Nephron progenitor cell (in vitro differentiated cells): Measurements from ENCODE around the gene FAM43B.
"Not testable (repeated sequence)": the region's sequence is repeated elsewhere in the genome, so short reads cannot be mapped to it uniquely, and the experiment has no call there.

Source experiments
- DNase-seq: peaks from one replicate; pipeline ENCODE4 v3.0.0; 2021
- H3K27ac Mint-ChIP-seq: 2 replicates; pipeline ENCODE4 v1.8.0; 2021; ENCODE audit warnings: mild to moderate bottlenecking, moderate library complexity, mixed read lengths
- H3K27me3 Mint-ChIP-seq: 2 replicates; pipeline ENCODE4 v1.8.0; 2021; ENCODE audit warnings: mild to moderate bottlenecking, low read depth, mixed read lengths; ENCODE audit not compliant: poor library complexity
- H3K36me3 Mint-ChIP-seq: 2 replicates; pipeline ENCODE4 v1.8.0; 2021; ENCODE audit warnings: low read depth, mixed read lengths
- H3K4me1 Mint-ChIP-seq: 2 replicates; pipeline ENCODE4 v1.8.0; 2021; ENCODE audit warnings: mixed read lengths
- H3K4me3 Mint-ChIP-seq: 2 replicates; pipeline ENCODE4 v1.8.0; 2021; ENCODE audit warnings: mild to moderate bottlenecking, moderate library complexity, mixed read lengths
- H3K9me3 Mint-ChIP-seq: 2 replicates; pipeline ENCODE4 v1.8.0; 2021; ENCODE audit warnings: mild to moderate bottlenecking, moderate library complexity, mixed read lengths
- TF ChIP-seq, protein P1 (sequence below): fragments of 200-600 bp; sonication (generic); IDR thresholded peaks from 2 replicates; pipeline ENCODE4 v1.5.0; 2021; ENCODE audit warnings: antibody characterized with exemption

FAM43B gene

DNA sequence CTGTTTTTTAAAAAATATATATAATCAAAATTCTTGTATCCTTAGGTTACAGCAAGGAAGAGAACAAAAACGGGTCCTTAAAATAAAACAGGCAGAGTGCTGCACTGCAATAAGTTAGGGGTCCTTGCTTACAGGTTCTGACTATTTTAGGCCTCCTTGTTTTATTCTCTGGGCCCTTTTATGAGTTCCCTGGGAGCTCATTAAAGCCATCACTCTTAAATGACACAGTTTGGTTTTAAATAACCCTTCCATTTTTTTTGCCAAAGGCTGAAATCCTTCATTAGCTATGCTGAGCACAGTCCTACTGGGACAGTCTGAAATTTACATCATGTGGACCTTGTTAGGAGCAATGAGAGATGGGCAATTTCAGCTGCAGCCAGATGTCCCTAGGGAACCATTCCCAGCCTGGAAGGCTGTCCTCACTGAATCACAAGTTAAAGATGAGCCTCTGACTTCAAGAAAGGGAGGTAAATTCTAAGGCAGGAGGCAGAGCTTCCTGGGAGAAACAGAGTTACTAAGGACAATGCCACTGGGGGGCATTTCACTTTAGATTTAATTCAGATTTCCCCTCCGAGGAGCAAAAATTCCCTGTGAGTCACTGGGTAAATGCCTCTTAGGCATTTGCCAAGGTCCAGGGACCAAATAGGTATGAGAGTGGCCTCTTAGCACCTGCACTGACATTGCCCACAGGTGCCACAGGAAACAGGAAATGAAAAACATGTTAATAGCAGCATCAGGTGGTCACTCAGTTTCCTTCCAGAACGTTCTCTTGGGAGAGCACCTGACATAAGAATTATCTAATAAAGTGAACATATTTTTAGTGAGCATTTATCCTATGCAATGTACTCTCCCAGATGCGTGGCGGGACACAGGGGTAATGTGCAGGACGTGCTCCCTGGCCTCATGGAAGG is 40.6 kb upstream of the FAM43B start:
- Mint-ChIP-seq H3K4me1 (peaks cover 25% of the 10 kb centered on the region), H3K9me3 (no peaks in the 10 kb centered on the region), H3K4me3 (no peak overlapping the region), H3K36me3 (peaks cover 5% of the 10 kb centered on the region), H3K27ac (no peak overlapping the region), H3K27me3 (peaks cover 83% of the 10 kb centered on the region)
- DNase-seq: peak; percentile 25
- TF ChIP-seq, protein P1, sequence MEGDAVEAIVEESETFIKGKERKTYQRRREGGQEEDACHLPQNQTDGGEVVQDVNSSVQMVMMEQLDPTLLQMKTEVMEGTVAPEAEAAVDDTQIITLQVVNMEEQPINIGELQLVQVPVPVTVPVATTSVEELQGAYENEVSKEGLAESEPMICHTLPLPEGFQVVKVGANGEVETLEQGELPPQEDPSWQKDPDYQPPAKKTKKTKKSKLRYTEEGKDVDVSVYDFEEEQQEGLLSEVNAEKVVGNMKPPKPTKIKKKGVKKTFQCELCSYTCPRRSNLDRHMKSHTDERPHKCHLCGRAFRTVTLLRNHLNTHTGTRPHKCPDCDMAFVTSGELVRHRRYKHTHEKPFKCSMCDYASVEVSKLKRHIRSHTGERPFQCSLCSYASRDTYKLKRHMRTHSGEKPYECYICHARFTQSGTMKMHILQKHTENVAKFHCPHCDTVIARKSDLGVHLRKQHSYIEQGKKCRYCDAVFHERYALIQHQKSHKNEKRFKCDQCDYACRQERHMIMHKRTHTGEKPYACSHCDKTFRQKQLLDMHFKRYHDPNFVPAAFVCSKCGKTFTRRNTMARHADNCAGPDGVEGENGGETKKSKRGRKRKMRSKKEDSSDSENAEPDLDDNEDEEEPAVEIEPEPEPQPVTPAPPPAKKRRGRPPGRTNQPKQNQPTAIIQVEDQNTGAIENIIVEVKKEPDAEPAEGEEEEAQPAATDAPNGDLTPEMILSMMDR: no peak

DNA sequence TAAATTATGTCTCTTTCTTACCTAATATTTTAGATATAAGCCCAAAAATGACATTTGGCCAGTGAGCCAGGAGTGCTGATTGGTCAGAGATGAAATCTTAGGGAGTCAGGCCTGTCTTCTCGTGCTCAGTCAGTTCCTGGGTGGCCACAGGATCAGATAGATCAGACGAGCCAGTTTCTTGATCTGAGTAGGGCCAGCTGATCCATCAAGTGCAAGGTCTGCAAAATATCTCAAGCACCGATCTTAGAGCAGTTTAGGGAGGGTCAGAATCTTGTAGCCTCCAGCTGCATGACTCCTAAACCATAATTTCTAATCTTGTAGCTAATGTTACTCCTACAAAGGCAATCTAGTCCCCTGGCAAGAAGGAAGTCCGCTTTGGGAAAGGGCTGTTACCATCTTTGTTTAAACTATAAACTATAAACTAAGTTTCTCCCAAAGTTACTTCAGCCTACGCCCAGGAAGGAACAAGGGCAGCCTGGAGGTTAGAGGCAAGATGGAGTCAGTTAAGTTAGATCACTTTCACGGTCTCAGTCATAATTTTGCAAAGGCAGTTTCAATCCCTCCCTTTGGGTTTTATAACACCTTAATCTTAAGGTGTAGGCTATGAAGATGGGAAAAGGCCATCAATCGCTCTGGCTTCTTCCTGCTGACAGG is 32.6 kb upstream of the FAM43B start:
- H3K4me3 Mint-ChIP-seq, H3K4me1 Mint-ChIP-seq, H3K36me3 Mint-ChIP-seq, H3K27ac Mint-ChIP-seq, H3K9me3 Mint-ChIP-seq, DNase-seq: not testable (repeated sequence)
- peaks cover 95% of the 10 kb centered on the region for H3K27me3 Mint-ChIP-seq

DNA sequence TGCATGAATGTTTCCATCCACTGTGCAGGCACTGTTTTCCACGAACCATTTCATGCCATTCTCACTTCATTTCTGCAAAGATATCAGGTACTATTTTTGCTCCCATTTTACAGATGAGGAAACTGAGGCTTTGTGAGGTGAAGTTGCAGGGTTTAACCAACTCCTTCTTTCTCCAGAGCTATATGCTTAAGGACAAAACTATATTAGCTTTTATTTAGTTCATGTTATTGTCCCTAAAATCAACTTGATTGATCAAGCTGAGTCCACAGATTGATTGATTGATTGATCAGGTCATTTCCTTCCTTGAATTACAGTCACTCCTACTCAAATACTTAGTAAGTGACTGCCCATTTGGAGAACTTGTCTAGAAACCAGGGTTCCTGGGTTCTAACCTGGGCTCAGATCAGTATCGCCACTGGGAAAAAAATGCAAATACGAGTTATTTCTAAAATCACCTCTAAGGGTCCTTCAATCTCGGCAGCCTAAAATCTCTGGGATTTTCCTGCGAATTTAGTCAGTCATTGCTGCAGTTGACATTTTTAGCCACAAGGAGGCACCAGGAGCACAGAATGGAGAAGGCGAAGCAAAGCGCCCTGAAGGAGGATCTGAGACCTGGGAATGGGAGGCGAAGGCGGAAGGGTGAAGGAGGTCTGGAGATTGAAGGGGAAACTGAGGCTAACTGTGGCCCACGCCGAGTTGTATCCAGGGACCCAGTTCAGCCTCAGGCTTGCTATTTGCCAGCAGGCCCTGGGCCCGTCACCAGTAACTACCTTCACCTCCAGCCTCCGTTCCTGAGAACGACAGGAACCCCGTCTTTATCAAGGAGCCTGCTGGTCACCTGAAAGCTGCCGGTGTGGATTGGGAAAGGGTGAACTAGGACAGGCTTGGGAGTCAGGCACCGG is 30.2 kb upstream of the FAM43B start:
- H3K36me3 Mint-ChIP-seq: no peaks in the 10 kb centered on the region
- no peak overlapping the region for H3K4me3 Mint-ChIP-seq
- peaks cover 94% of the 10 kb centered on the region for H3K27me3 Mint-ChIP-seq
- TF ChIP-seq, protein P1: peak; percentile 85
- no peak overlapping the region for H3K27ac Mint-ChIP-seq
- H3K9me3 Mint-ChIP-seq: no peaks in the 10 kb centered on the region
- DNase-seq: peak; percentile 87
- no peaks in the 10 kb centered on the region for H3K4me1 Mint-ChIP-seq

DNA sequence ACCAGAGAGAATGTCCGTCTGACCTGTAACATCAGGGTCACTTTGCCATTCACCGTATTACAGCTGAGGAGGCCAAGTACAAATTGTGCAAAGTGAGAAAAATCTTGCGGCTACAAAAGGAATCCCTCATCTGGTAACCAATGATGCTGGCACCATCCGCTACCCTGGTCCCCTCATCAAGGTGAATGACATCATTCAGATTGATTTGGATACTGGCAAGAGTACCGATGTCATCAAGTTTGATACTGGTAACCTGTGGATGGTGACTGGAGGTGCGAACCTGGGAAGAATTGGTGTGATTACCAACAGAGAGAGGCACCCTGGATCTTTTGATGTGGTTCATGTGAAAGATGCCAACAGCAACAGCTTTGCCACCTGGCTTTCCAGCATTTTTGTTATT is 26.1 kb upstream of the FAM43B start:
- Mint-ChIP-seq H3K27ac (no peak overlapping the region), H3K9me3 (no peaks in the 10 kb centered on the region), H3K4me3 (no peak overlapping the region), H3K4me1 (no peaks in the 10 kb centered on the region), H3K36me3 (no peaks in the 10 kb centered on the region), H3K27me3 (peaks cover 94% of the 10 kb centered on the region)
- TF ChIP-seq, protein P1: no peak
- no peak for DNase-seq

DNA sequence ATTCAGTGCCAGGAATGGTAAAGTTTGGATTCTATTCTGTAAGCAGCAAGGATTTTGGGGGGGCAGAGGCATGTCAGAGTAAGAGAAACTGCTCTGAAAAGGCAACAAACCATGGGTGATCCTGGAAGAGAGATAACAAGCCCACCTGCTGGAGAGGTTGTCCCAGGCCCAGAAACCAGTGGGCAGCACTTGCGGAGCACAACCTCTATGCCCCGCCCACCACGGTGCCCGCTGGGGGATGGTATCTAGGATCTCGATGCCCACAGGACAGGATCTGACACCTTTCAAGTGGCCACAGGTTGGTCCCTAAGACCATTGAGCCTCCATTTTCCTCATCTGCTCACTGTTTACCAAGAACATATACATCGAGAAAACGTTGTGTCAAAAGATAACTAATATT is 24.2 kb upstream of the FAM43B start:
- Mint-ChIP-seq H3K9me3 (no peaks in the 10 kb centered on the region), H3K36me3 (no peaks in the 10 kb centered on the region), H3K4me1 (peaks cover 5% of the 10 kb centered on the region), H3K27me3 (peaks cover 91% of the 10 kb centered on the region), H3K4me3 (no peak overlapping the region), H3K27ac (no peak overlapping the region)
- DNase-seq: no peak
- TF ChIP-seq, protein P1: no peak

DNA sequence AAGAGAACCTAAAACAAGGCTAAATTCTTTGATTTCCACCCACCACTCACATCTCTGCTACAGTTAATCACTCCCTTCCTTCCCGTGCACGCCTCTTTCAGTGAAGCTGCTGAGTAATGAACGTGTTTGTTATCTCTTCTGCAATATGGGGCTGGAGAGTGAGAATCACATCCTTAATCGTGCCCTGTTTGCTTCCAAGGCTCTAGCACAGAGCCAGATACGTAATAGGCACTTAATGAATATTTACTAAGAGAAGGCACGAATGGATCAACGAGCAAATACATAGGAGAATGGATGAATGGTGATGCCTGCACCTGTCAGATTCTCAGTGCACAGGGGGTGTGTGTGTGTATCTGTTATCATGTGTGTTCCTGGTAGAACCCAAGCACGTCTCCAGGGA is 22.1 kb upstream of the FAM43B start:
- peaks cover 22% of the 10 kb centered on the region for H3K4me1 Mint-ChIP-seq
- TF ChIP-seq, protein P1: no peak
- H3K27ac Mint-ChIP-seq: no peak overlapping the region
- no peak overlapping the region for H3K4me3 Mint-ChIP-seq
- H3K27me3 Mint-ChIP-seq: peaks cover 91% of the 10 kb centered on the region
- no peaks in the 10 kb centered on the region for H3K36me3 Mint-ChIP-seq
- DNase-seq: no peak
- no peaks in the 10 kb centered on the region for H3K9me3 Mint-ChIP-seq
